ENCODE data around the gene GRIN3A. TPM values are rescaled to one million over a fixed set of nuclear protein-coding genes. Genes with fewer than 3 reads are reported as not detected.

The GRIN3A gene
- total and polyA plus RNA-seq, 9 of the 15 experiments (the other 6 are each of a cell fraction or from before 2014, with no cell fraction given), result 0.01 to 0.03 TPM; not detected in 7

GRCh38 chr9:101636247-101636646, 102.2 kb downstream of the GRIN3A start:
- no peaks in the 10 kb centered on the region for H3K79me2 ChIP-seq (ENCODE audit: control insufficient read depth, insufficient read depth, low read length)
- no peak overlapping the region for H3K4me3 ChIP-seq
- no peak overlapping the region for H3K4me2 ChIP-seq (ENCODE audit: insufficient read depth, low read length)
- in situ Hi-C loops (cut with MboI), result no loop called here
- no peak overlapping the region for H3K27ac ChIP-seq (ENCODE audit: extremely low read depth, low read depth, low read length)
- no peak for TF ChIP-seq TGIF2 (CRISPR knock-in tag; IDR thresholded peaks at IDR 0.05)
- TF ChIP-seq MBD1 (CRISPR knock-in tag; IDR thresholded peaks at IDR 0.05), result no peak
- TF ChIP-seq MBD2 (IDR thresholded peaks at IDR 0.05; ENCODE audit: borderline replicate concordance, low read depth), result no peak
- TF ChIP-seq MIER1 (IDR thresholded peaks at IDR 0.05; ENCODE audit: low read depth), result no peak
- no peak for TF ChIP-seq CCAR2 (IDR thresholded peaks at IDR 0.05; ENCODE audit: low read depth, low read length)
- TF ChIP-seq SMAD2 (IDR thresholded peaks at IDR 0.05; ENCODE audit: low read depth, low read length), result no peak
- TF ChIP-seq ZHX1 (conservative IDR thresholded peaks at IDR 0.05; ENCODE audit: low read length), result no peak
- no peak for TF ChIP-seq PRMT5 (CRISPR knock-in tag; IDR thresholded peaks at IDR 0.05)
- no peak for TF ChIP-seq FOXO4 (CRISPR knock-in tag; IDR thresholded peaks at IDR 0.05)
- TF ChIP-seq ZKSCAN1 (IDR thresholded peaks at IDR 0.05; ENCODE audit: low read depth, low read length), result no peak
- no peak for TF ChIP-seq ARID3A (IDR thresholded peaks at IDR 0.05; ENCODE audit: borderline replicate concordance, low read depth, low read length)
- no peak for TF ChIP-seq ZKSCAN8 (CRISPR knock-in tag; IDR thresholded peaks at IDR 0.05)
- no peaks in the 10 kb centered on the region for H3K9me1 ChIP-seq (ENCODE audit: control insufficient read depth, insufficient read depth, low read length)
- DNase-seq (ENCODE audit: extremely low read depth in 1 of 4, low spot score in 3 of 4), result no peak
- H4K20me1 ChIP-seq (replicated peaks; ENCODE audit: control insufficient read depth, insufficient read depth, low read length), result no peaks in the 10 kb centered on the region
- H3K36me3 ChIP-seq (ENCODE audit: control insufficient read depth, insufficient read depth, low read length), result no peaks in the 10 kb centered on the region
- H2AFZ ChIP-seq (ENCODE audit: low read depth, low read length), result no peak overlapping the region
- ATAC-seq, result no peak
- ChIA-PET CTCF (ENCODE audit: low intra/inter-chr PET ratio) (no interaction called here), POLR2A (no interaction called here)
- BruUV-seq (replicated peaks), result no TSS peak
- H3K4me1 ChIP-seq (replicated peaks in 1 of 2; ENCODE audit: control insufficient read depth in 2 of 2, insufficient read depth in 2 of 2, low read length in 2 of 2), result no peaks in the 10 kb centered on the region
- H3K9ac ChIP-seq (ENCODE audit: insufficient read depth in 1 of 2, low read depth in 2 of 2, low read length in 2 of 2), result no peak overlapping the region
- intact Hi-C loops (cut with micrococcal nuclease), result no loop called here
- H3K27me3 ChIP-seq (ENCODE audit: control insufficient read depth in 2 of 2, insufficient read depth in 2 of 2, low read length in 2 of 2), result no peaks in the 10 kb centered on the region
- no peak for FAIRE-seq
- 2% methylated on average over 3 of the region's 3 CpGs for WGBS (ENCODE audit: insufficient coverage, low coverage, missing lambda C conversion rate)
- H3K9me3 ChIP-seq (replicated peaks; ENCODE audit: control insufficient read depth, insufficient read depth, low read depth, low read length), result no peaks in the 10 kb centered on the region
